ENCODE data around the gene VWC2L.

Gene VWC2L

GRCh38 chr2:214410918-214411554 is at the start of gene VWC2L:
TSS of gene VWC2L (plus strand) at chr2:214411054. CDS start at chr2:214414194, 3,140 bp downstream.
- DNase-seq (ENCODE audit: insufficient read length, low spot score): no peak
- no peak for FAIRE-seq
- peak; percentile 22 for TF ChIP-seq CTCF (IDR thresholded peaks at IDR 0.05; ENCODE audit: insufficient read depth, missing control alignments)

GRCh38 chr2:214361116-214361515 is 49.7 kb upstream of the VWC2L start:
- DNase-seq (ENCODE audit: insufficient read length, low spot score): no peak
- no peak for TF ChIP-seq CTCF (IDR thresholded peaks at IDR 0.05; ENCODE audit: insufficient read depth, missing control alignments)
- no peak for FAIRE-seq

- DNase-seq (ENCODE audit: insufficient read length, low spot score): no peak
- TF ChIP-seq CTCF (IDR thresholded peaks at IDR 0.05; ENCODE audit: insufficient read depth, missing control alignments): no peak
- no peak for FAIRE-seq
Measured at GRCh38 chr2:214365549-214365948, 45.3 kb upstream of the VWC2L start.

GRCh38 chr2:214367171-214367570 is 43.7 kb upstream of the VWC2L start:
- TF ChIP-seq CTCF (IDR thresholded peaks at IDR 0.05; ENCODE audit: insufficient read depth, missing control alignments): no peak
- DNase-seq (ENCODE audit: insufficient read length, low spot score): no peak
- no peak for FAIRE-seq

GRCh38 chr2:214376618-214377285 is 34.1 kb upstream of the VWC2L start:
- DNase-seq (ENCODE audit: insufficient read length, low spot score): no peak
- no peak for TF ChIP-seq CTCF (IDR thresholded peaks at IDR 0.05; ENCODE audit: insufficient read depth, missing control alignments)
- no peak for FAIRE-seq

GRCh38 chr2:214377286-214377624 is 33.6 kb upstream of the VWC2L start:
- TF ChIP-seq CTCF (IDR thresholded peaks at IDR 0.05; ENCODE audit: insufficient read depth, missing control alignments): no peak
- DNase-seq (ENCODE audit: insufficient read length, low spot score): no peak
- FAIRE-seq: no peak

GRCh38 chr2:214378455-214379103 is 32.3 kb upstream of the VWC2L start:
- no peak for TF ChIP-seq CTCF (IDR thresholded peaks at IDR 0.05; ENCODE audit: insufficient read depth, missing control alignments)
- FAIRE-seq (no peak), DNase-seq (ENCODE audit: insufficient read length, low spot score) (no peak)
